ENCODE measurements around the gene MAEA. TPM values are rescaled to one million over a fixed set of nuclear protein-coding genes. Genes with fewer than 3 reads are reported as not detected.

MAEA gene
- total RNA-seq, 2 experiments from 2014 or later, result 61.5 to 63.2 TPM

GRCh38 chr4:1251773-1252066, 38.0 kb upstream of the MAEA start:
- TF ChIP-seq CTCF (IDR thresholded peaks at IDR 0.05), result no peak
- CTCF ChIA-PET, result interaction anchor here (0.8 to 5.1 kb wide), 2 partner anchors 16 to 94 kb away, joined by 3 to 21 read pairs; no protein-coding TSS in a partner anchor
- H3K27ac ChIP-seq (ENCODE audit: low read depth in 1 of 2, low read length in 2 of 2), result no peak overlapping the region
- peaks cover 37% of the 10 kb centered on the region for H3K36me3 Mint-ChIP-seq (ENCODE audit: low read depth)
- peak overlapping the region; percentile 98 for H3K27ac Mint-ChIP-seq
- H3K4me1 ChIP-seq (ENCODE audit: insufficient read depth, low read length), result peaks cover 62% of the 10 kb centered on the region
- no peaks in the 10 kb centered on the region for H3K27me3 Mint-ChIP-seq
- no peaks in the 10 kb centered on the region for H3K9me3 Mint-ChIP-seq
- H3K4me3 Mint-ChIP-seq, result peak overlapping the region; percentile 97
- intact Hi-C loops (cut with DNase I, micrococcal nuclease), result no loop called here
- POLR2A ChIA-PET, result interaction anchor here (0.7 to 7.3 kb wide), 4 partner anchors 15 to 1685 kb away, joined by 3 to 178 read pairs (median 44); partner anchors contain the start of genes MAEA and UVSSA
- H3K9me3 ChIP-seq (ENCODE audit: control insufficient read depth in 1 of 2, insufficient read depth in 1 of 2, low read length in 2 of 2), result no peaks in the 10 kb centered on the region
- peak in 1 of 14 experiments; percentile 12 for DNase-seq
- H3K36me3 ChIP-seq (ENCODE audit: insufficient read depth, low read length), result peaks cover 4% of the 10 kb centered on the region
- H3K4me1 Mint-ChIP-seq (ENCODE audit: low read depth), result peaks cover 62% of the 10 kb centered on the region
- no peak overlapping the region for H3K4me3 ChIP-seq (ENCODE audit: low read length)
- H3K27me3 ChIP-seq (ENCODE audit: control insufficient read depth in 1 of 2, insufficient read depth in 2 of 2, low read length in 2 of 2), result no peaks in the 10 kb centered on the region
- ATAC-seq (ENCODE audit: poor library complexity), result no peak

DNA sequence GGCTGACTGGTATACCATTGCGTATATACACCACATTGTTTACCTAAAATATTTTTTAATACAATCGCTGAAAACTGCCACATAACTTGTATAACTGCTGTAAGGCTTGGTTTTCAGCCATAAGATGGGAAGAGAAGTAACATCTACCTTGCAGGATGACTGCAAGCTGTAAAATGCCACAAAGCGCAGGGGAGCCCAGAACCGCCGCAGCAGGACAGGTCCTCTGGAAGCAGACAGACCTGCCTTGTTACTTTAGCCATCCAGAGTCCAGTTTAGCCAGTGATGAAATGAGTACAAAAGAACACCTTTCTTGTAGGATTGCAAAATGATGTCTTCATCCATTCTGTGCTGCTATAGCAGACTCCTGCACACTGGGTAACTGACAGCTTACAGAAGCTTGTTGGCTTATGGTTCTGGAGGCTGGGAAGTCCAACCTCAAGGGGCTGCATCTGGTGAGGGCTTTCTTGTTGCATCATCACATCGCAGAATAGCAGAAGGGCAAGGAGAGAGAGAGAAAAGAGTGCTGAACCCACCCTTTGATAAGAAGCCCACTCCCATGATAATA, 36.7 kb upstream of the MAEA start:
- peaks cover 3% of the 10 kb centered on the region for H3K9me3 Mint-ChIP-seq
- peaks cover 50% of the 10 kb centered on the region for H3K4me1 ChIP-seq (ENCODE audit: insufficient read depth, low read length)
- peak overlapping the region; percentile 78 for H3K4me3 Mint-ChIP-seq
- peaks cover 4% of the 10 kb centered on the region for H3K36me3 ChIP-seq (ENCODE audit: insufficient read depth, low read length)
- ChIA-PET POLR2A (interaction anchor here (2.5 to 7.3 kb wide), 2 partner anchors 15 to 94 kb away, joined by 7 to 178 read pairs; partner anchors contain the start of gene UVSSA), CTCF (interaction anchor here (1.5 kb wide), 1 partner anchor 15 kb away, joined by 5 read pairs; no protein-coding TSS in a partner anchor)
- no peak for TF ChIP-seq CTCF (IDR thresholded peaks at IDR 0.05)
- H3K9me3 ChIP-seq (ENCODE audit: control insufficient read depth in 1 of 2, insufficient read depth in 1 of 2, low read length in 2 of 2), result no peaks in the 10 kb centered on the region
- intact Hi-C loops (cut with DNase I, micrococcal nuclease), result no loop called here
- DNase-seq, result no peak
- H3K4me1 Mint-ChIP-seq (ENCODE audit: low read depth), result peaks cover 61% of the 10 kb centered on the region
- peak overlapping the region; percentile 98 for H3K27ac Mint-ChIP-seq
- H3K27ac ChIP-seq (ENCODE audit: low read depth in 1 of 2, low read length in 2 of 2), result peak overlapping the region; percentile 8 to 14
- no peaks in the 10 kb centered on the region for H3K27me3 ChIP-seq (ENCODE audit: control insufficient read depth in 1 of 2, insufficient read depth in 2 of 2, low read length in 2 of 2)
- peaks cover 30% of the 10 kb centered on the region for H3K36me3 Mint-ChIP-seq (ENCODE audit: low read depth)
- ATAC-seq (ENCODE audit: poor library complexity), result no peak
- no peaks in the 10 kb centered on the region for H3K27me3 Mint-ChIP-seq
- no peak overlapping the region for H3K4me3 ChIP-seq (ENCODE audit: low read length)

- Histone ChIP-seq H3K36me3 (ENCODE audit: insufficient read depth, low read length) (peaks cover 4% of the 10 kb centered on the region), H3K4me1 (ENCODE audit: insufficient read depth, low read length) (peaks cover 50% of the 10 kb centered on the region), H3K4me3 (ENCODE audit: low read length) (peak overlapping the region; percentile 0), H3K27ac (ENCODE audit: low read depth in 1 of 2, low read length in 2 of 2) (peak overlapping the region; percentile 8 to 42), H3K9me3 (ENCODE audit: control insufficient read depth in 1 of 2, insufficient read depth in 1 of 2, low read length in 2 of 2) (no peaks in the 10 kb centered on the region), H3K27me3 (ENCODE audit: control insufficient read depth in 1 of 2, insufficient read depth in 2 of 2, low read length in 2 of 2) (no peaks in the 10 kb centered on the region)
- peaks cover 67% of the 10 kb centered on the region for H3K4me1 Mint-ChIP-seq (ENCODE audit: low read depth)
- peak overlapping the region; percentile 78 for H3K4me3 Mint-ChIP-seq
- intact Hi-C loops (cut with DNase I, micrococcal nuclease), result no loop called here
- H3K27ac Mint-ChIP-seq, result peak overlapping the region; percentile 98
- peaks cover 3% of the 10 kb centered on the region for H3K9me3 Mint-ChIP-seq
- peak in 3 of 14 experiments; percentile 38 to 58 (median 40) for DNase-seq
- peaks cover 30% of the 10 kb centered on the region for H3K36me3 Mint-ChIP-seq (ENCODE audit: low read depth)
- no peak for ATAC-seq (ENCODE audit: poor library complexity)
- CTCF ChIA-PET, result interaction anchor here (1.5 kb wide), 1 partner anchor 14 kb away, joined by 5 read pairs; no protein-coding TSS in a partner anchor
- H3K27me3 Mint-ChIP-seq, result no peaks in the 10 kb centered on the region
- TF ChIP-seq CTCF (IDR thresholded peaks at IDR 0.05), result no peak
- POLR2A ChIA-PET, result interaction anchor here (2.5 to 7.3 kb wide), 2 partner anchors 14 to 93 kb away, joined by 7 to 178 read pairs; partner anchors contain the start of gene UVSSA
Measured at GRCh38 chr4:1253831-1254230, 35.9 kb upstream of the MAEA start.
